ENCODE results near the gene ITGB2.

The ITGB2 gene

GRCh38 chr21:44947111-44947929 lies 26.6 kb upstream of the ITGB2 start:
- no peak for DNase-seq (ENCODE audit: extremely low spot score)
- CTCF ChIA-PET: interaction anchor here (0.8 to 15.6 kb wide), 10 partner anchors 9 to 192 kb away, joined by 3 to 313 read pairs (median 4); no protein-coding TSS in a partner anchor
- no peak for TF ChIP-seq CTCF (IDR thresholded peaks at IDR 0.05; ENCODE audit: control extremely low read depth, extremely low read depth, low read depth, missing control alignments)
- POLR2A ChIA-PET: interaction anchor here (0.6 kb wide), 1 partner anchor 74 kb away, joined by 4 read pairs; the partner anchor contains the start of gene PTTG1IP

GRCh38 chr21:44946254-44947041 lies 25.7 kb upstream of the ITGB2 start:
- no peak for TF ChIP-seq CTCF (IDR thresholded peaks at IDR 0.05; ENCODE audit: control extremely low read depth, extremely low read depth, low read depth, missing control alignments)
- ChIA-PET CTCF (interaction anchor here (0.9 to 15.6 kb wide), 5 partner anchors 14 to 193 kb away, joined by 3 to 313 read pairs (median 8); no protein-coding TSS in a partner anchor), POLR2A (no interaction called here)
- no peak for DNase-seq (ENCODE audit: extremely low spot score)

GRCh38 chr21:44944596-44944995 lies 23.9 kb upstream of the ITGB2 start:
- no peak for DNase-seq (ENCODE audit: extremely low spot score)
- ChIA-PET POLR2A (no interaction called here), CTCF (interaction anchor here (0.9 to 15.6 kb wide), 7 partner anchors 11 to 194 kb away, joined by 3 to 313 read pairs (median 4); no protein-coding TSS in a partner anchor)
- no peak for TF ChIP-seq CTCF (IDR thresholded peaks at IDR 0.05; ENCODE audit: control extremely low read depth, extremely low read depth, low read depth, missing control alignments)

- DNase-seq (ENCODE audit: extremely low spot score): no peak
- ChIA-PET CTCF (interaction anchor here (0.9 to 15.6 kb wide), 11 partner anchors 11 to 195 kb away, joined by 3 to 313 read pairs (median 4); no protein-coding TSS in a partner anchor), POLR2A (no interaction called here)
Measured at GRCh38 chr21:44943686-44944550, 23.2 kb upstream of the ITGB2 start.

GRCh38 chr21:44943005-44943685 lies 22.4 kb upstream of the ITGB2 start:
- ChIA-PET CTCF (interaction anchor here (0.9 to 15.6 kb wide), 8 partner anchors 15 to 196 kb away, joined by 3 to 313 read pairs (median 4); no protein-coding TSS in a partner anchor), POLR2A (no interaction called here)
- no peak for DNase-seq (ENCODE audit: extremely low spot score)
- no peak for TF ChIP-seq CTCF (IDR thresholded peaks at IDR 0.05; ENCODE audit: control extremely low read depth, extremely low read depth, low read depth, missing control alignments)

More at GRCh38 chr21:44943686-44944550, 23.2 kb upstream of the ITGB2 start:
- TF ChIP-seq CTCF (IDR thresholded peaks at IDR 0.05; ENCODE audit: control extremely low read depth, extremely low read depth, low read depth, missing control alignments): no peak

All from GM10248 (cell line).